ENCODE measurements around the gene TSEN54. TPM values are rescaled to one million over a fixed set of nuclear protein-coding genes. Genes with fewer than 3 reads are reported as not detected.

TSEN54 gene
- polyA plus RNA-seq, 1 donor (not counting 4 experiments of a cell fraction or from before 2014, with no cell fraction given) = 24.1 TPM

- Histone ChIP-seq H3K79me2 (ENCODE audit: control insufficient read depth, insufficient read depth, low read length) (no peaks in the 10 kb centered on the region), H3K27ac (ENCODE audit: control insufficient read depth, insufficient read depth, low read length) (no peak overlapping the region), H3K4me3 (ENCODE audit: control insufficient read depth in 2 of 3, extremely low read depth in 1 of 3, insufficient read depth in 2 of 3, low read depth in 1 of 3, low read length in 3 of 3) (no peak overlapping the region), H4K20me1 (ENCODE audit: control insufficient read depth, extremely low read depth, insufficient read depth, low read length) (peaks cover 2% of the 10 kb centered on the region), H3K9me1 (ENCODE audit: control insufficient read depth, extremely low read depth, insufficient read depth, low read length) (no peaks in the 10 kb centered on the region), H3K36me3 (ENCODE audit: control insufficient read depth in 2 of 2, extremely low read depth in 1 of 2, insufficient read depth in 2 of 2, low read length in 2 of 2) (peaks cover 0 to 2% of the 10 kb centered on the region in 2 experiments), H3K4me1 (ENCODE audit: control insufficient read depth, extremely low read depth, insufficient read depth, low read length) (peaks cover 16% of the 10 kb centered on the region), H3K9ac (ENCODE audit: control insufficient read depth, extremely low read depth, insufficient read depth, low read length) (no peak overlapping the region), H2AFZ (ENCODE audit: control insufficient read depth, low read length) (no peak overlapping the region), H3K27me3 (ENCODE audit: control insufficient read depth, extremely low read depth, insufficient read depth, low read length) (no peaks in the 10 kb centered on the region), H3K4me2 (ENCODE audit: control insufficient read depth, extremely low read depth, insufficient read depth, low read depth, low read length) (no peak overlapping the region), H3K9me3 (ENCODE audit: control insufficient read depth, low read depth, low read length) (no peaks in the 10 kb centered on the region)
- no peak for DNase-seq (ENCODE audit: low read depth, low spot score)
- dilution Hi-C loops (cut with MboI; ENCODE audit: extremely low pct_ligation_motif_present, low sequenced_read_pairs) = no loop called here
- no peak for TF ChIP-seq EZH2 (IDR thresholded peaks at IDR 0.05; ENCODE audit: low read length)
- TF ChIP-seq CTCF (optimal IDR thresholded peaks at IDR 0.05 in 1 of 3, IDR thresholded peaks at IDR 0.05 in 1 of 3, conservative IDR thresholded peaks at IDR 0.05 in 1 of 3; ENCODE audit: extremely low read depth in 1 of 3, insufficient read depth in 2 of 3, low read length in 3 of 3) = no peak
- no peak for FAIRE-seq
Observed at GRCh38 chr17:75546181-75546580, 29.9 kb downstream of the TSEN54 start.

GRCh38 chr17:75547091-75547490, 30.8 kb downstream of the TSEN54 start:
- TF ChIP-seq EZH2 (IDR thresholded peaks at IDR 0.05; ENCODE audit: low read length) (no peak), CTCF (optimal IDR thresholded peaks at IDR 0.05 in 1 of 3, IDR thresholded peaks at IDR 0.05 in 1 of 3, conservative IDR thresholded peaks at IDR 0.05 in 1 of 3; ENCODE audit: extremely low read depth in 1 of 3, insufficient read depth in 2 of 3, low read length in 3 of 3) (no peak)
- no peaks in the 10 kb centered on the region for H3K79me2 ChIP-seq (ENCODE audit: control insufficient read depth, insufficient read depth, low read length)
- DNase-seq (ENCODE audit: low read depth, low spot score) (no peak), FAIRE-seq (no peak)
- H3K27me3 ChIP-seq (ENCODE audit: control insufficient read depth, extremely low read depth, insufficient read depth, low read length) = no peaks in the 10 kb centered on the region
- H3K9ac ChIP-seq (ENCODE audit: control insufficient read depth, extremely low read depth, insufficient read depth, low read length) = no peak overlapping the region
- H2AFZ ChIP-seq (ENCODE audit: control insufficient read depth, low read length) = no peak overlapping the region
- H3K4me1 ChIP-seq (ENCODE audit: control insufficient read depth, extremely low read depth, insufficient read depth, low read length) = peaks cover 16% of the 10 kb centered on the region
- dilution Hi-C loops (cut with MboI; ENCODE audit: extremely low pct_ligation_motif_present, low sequenced_read_pairs) = no loop called here
- peaks cover 2% of the 10 kb centered on the region for H4K20me1 ChIP-seq (ENCODE audit: control insufficient read depth, extremely low read depth, insufficient read depth, low read length)
- no peak overlapping the region for H3K27ac ChIP-seq (ENCODE audit: control insufficient read depth, insufficient read depth, low read length)
- no peak overlapping the region for H3K4me3 ChIP-seq (ENCODE audit: control insufficient read depth in 2 of 3, extremely low read depth in 1 of 3, insufficient read depth in 2 of 3, low read depth in 1 of 3, low read length in 3 of 3)
- H3K9me3 ChIP-seq (ENCODE audit: control insufficient read depth, low read depth, low read length) = no peaks in the 10 kb centered on the region
- no peaks in the 10 kb centered on the region for H3K9me1 ChIP-seq (ENCODE audit: control insufficient read depth, extremely low read depth, insufficient read depth, low read length)
- H3K4me2 ChIP-seq (ENCODE audit: control insufficient read depth, extremely low read depth, insufficient read depth, low read depth, low read length) = no peak overlapping the region
- peaks cover 0 to 2% of the 10 kb centered on the region in 2 experiments for H3K36me3 ChIP-seq (ENCODE audit: control insufficient read depth in 2 of 2, extremely low read depth in 1 of 2, insufficient read depth in 2 of 2, low read length in 2 of 2)

Data from keratinocyte (primary cell).